ENCODE measurements around the gene ALOX15.
"Not testable (repeated sequence)": the region's sequence is repeated elsewhere in the genome, so short reads cannot be mapped to it uniquely, and the experiment has no call there.

The ALOX15 gene

GRCh38 chr17:4641297-4642195 lies at the start of gene ALOX15:
Gene ALOX15 (minus strand): TSS chr17:4641678. CDS start chr17:4641651, 27 bp downstream.
- DNase-seq (ENCODE audit: low read depth in 2 of 2) = no peak

- no peak for DNase-seq (ENCODE audit: low read depth in 2 of 2)
These were observed 49.3 kb upstream of the ALOX15 start for GRCh38 chr17:4690745-4691144.

GRCh38 chr17:4689872-4690271 lies 48.4 kb upstream of the ALOX15 start:
- DNase-seq (ENCODE audit: low read depth in 2 of 2) = not testable (repeated sequence)

GRCh38 chr17:4683739-4684138 lies 42.3 kb upstream of the ALOX15 start:
- not testable (repeated sequence) for DNase-seq (ENCODE audit: low read depth in 2 of 2)

GRCh38 chr17:4679658-4680057 lies 38.2 kb upstream of the ALOX15 start:
- no peak for DNase-seq (ENCODE audit: low read depth in 2 of 2)

- peak; percentile 27 for DNase-seq (ENCODE audit: low read depth in 2 of 2)
These were observed 37.1 kb upstream of the ALOX15 start for GRCh38 chr17:4678448-4679026.

GRCh38 chr17:4676791-4677190 lies 35.3 kb upstream of the ALOX15 start:
- DNase-seq (ENCODE audit: low read depth in 2 of 2) = no peak

- DNase-seq (ENCODE audit: low read depth in 2 of 2) = no peak
These were observed 34.3 kb upstream of the ALOX15 start for GRCh38 chr17:4675791-4676190.

- DNase-seq (ENCODE audit: low read depth in 2 of 2) = no peak
These were observed 33.2 kb upstream of the ALOX15 start for GRCh38 chr17:4674685-4674998.

GRCh38 chr17:4673986-4674684 lies 32.7 kb upstream of the ALOX15 start:
- DNase-seq (ENCODE audit: low read depth in 2 of 2) = no peak

- DNase-seq (ENCODE audit: low read depth in 2 of 2) = no peak
These were observed 31.7 kb upstream of the ALOX15 start for GRCh38 chr17:4673169-4673568.

GRCh38 chr17:4672751-4673150 lies 31.3 kb upstream of the ALOX15 start:
- DNase-seq (ENCODE audit: low read depth in 2 of 2) = no peak

- DNase-seq (ENCODE audit: low read depth in 2 of 2) = no peak
These were observed 30.7 kb upstream of the ALOX15 start for GRCh38 chr17:4672055-4672630.

- DNase-seq (ENCODE audit: low read depth in 2 of 2) = no peak
These were observed 25.7 kb upstream of the ALOX15 start for GRCh38 chr17:4667166-4667565.

GRCh38 chr17:4666296-4666695 lies 24.8 kb upstream of the ALOX15 start:
- DNase-seq (ENCODE audit: low read depth in 2 of 2) = no peak

GRCh38 chr17:4665027-4665426 lies 23.5 kb upstream of the ALOX15 start:
- DNase-seq (ENCODE audit: low read depth in 2 of 2) = no peak

GRCh38 chr17:4664230-4664629 lies 22.8 kb upstream of the ALOX15 start:
- DNase-seq (ENCODE audit: low read depth in 2 of 2) = no peak

- no peak for DNase-seq (ENCODE audit: low read depth in 2 of 2)
These were observed 22.2 kb upstream of the ALOX15 start for GRCh38 chr17:4663711-4664110.

- DNase-seq (ENCODE audit: low read depth in 2 of 2) = peak; percentile 55 to 57
These were observed 17.2 kb upstream of the ALOX15 start for GRCh38 chr17:4658478-4659305.

GRCh38 chr17:4657678-4658077 lies 16.2 kb upstream of the ALOX15 start:
- no peak for DNase-seq (ENCODE audit: low read depth in 2 of 2)

- not testable (repeated sequence) for DNase-seq (ENCODE audit: low read depth in 2 of 2)
These were observed 14.5 kb upstream of the ALOX15 start for GRCh38 chr17:4655933-4656332.

GRCh38 chr17:4652997-4653396 lies 11.5 kb upstream of the ALOX15 start:
- no peak for DNase-seq (ENCODE audit: low read depth in 2 of 2)

Data from stimulated activated CD4-positive, alpha-beta T cell treated with anti-CD3 and anti-CD28 coated beads, Interleukin-15, amount 100 ng/mL, for 48 hours (primary cell).